Activated naive CD8-positive, alpha-beta T cell treated with anti-CD3 and anti-CD28 coated beads for 36 hours (primary cell): ENCODE data around the gene MRPS10. TPM values are rescaled to one million over a fixed set of nuclear protein-coding genes. Genes with fewer than 3 reads are reported as not detected.
A peak's percentile ranks its signal among the peaks of the same experiment; 100 is the strongest.

ENCODE experiments used
- DNase-seq: peaks from one replicate; pipeline ENCODE4 v3.0.0; 2021
- H3K27ac Mint-ChIP-seq: one replicate; pipeline ENCODE4 v1.8.0; 2022; ENCODE audit warnings: mild to moderate bottlenecking, moderate library complexity, mixed read lengths
- H3K27me3 Mint-ChIP-seq: one replicate; pipeline ENCODE4 v1.8.0; 2022; ENCODE audit warnings: mild to moderate bottlenecking, mixed read lengths
- H3K36me3 Mint-ChIP-seq: one replicate; pipeline ENCODE4 v1.8.0; 2021; ENCODE audit warnings: mild to moderate bottlenecking, mixed read lengths
- H3K4me1 Mint-ChIP-seq: one replicate; pipeline ENCODE4 v1.8.0; 2021; ENCODE audit warnings: mixed read lengths
- H3K4me3 Mint-ChIP-seq: one replicate; pipeline ENCODE4 v1.8.0; 2022; ENCODE audit warnings: mild to moderate bottlenecking, moderate library complexity, mixed read lengths
- H3K9me3 Mint-ChIP-seq: one replicate; pipeline ENCODE4 v1.8.0; 2022; ENCODE audit warnings: mixed read lengths
- total RNA-seq, 2 experiments: library from RNA; stranded (reverse); gene quantifications; one replicate each; pipeline ENCODE4 v1.2.3, GENCODE V29; 2021

The MRPS10 gene
- total RNA-seq: 10 to 100 TPM; 50.7 to 51.2 TPM

DNA sequence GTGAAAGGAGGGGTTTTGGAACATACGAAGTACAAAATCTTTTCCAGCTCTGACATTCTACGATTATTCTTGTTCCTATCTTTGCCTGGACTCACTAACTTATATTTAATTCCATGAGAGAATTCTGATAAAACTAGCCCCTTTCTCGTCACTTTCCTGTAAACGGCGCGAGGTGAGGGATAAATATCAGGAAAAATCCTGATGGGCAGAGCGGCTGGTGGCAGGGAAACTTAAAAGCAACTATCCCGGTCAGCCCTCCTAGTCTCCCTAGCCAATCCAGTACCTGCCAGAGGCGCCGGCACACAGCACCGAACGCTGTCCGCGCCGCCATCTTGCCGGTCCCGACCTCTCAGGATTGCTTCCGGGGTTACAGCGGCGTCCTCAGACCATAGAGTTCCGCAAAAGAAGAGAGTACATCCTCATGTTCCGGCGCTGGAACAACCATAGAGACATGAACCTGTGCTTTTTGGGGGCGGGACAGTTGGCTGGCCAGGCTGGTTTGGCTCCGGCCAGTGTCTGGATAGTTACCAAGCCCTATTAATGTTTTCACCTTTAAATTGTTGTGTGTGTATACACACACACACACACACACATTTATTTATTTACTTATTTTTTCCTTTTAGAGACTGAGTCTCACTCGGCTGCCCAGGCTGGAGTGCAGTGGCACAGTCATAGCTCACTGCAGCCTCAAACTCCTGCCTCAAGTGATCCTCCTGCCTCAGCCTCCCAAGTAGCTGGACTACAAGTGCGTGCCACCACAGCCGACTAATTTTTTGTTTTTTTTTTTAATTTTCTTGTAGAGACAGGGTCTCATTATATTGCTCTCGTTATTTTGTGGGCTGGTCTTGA lies at the start of gene MRPS10:
Gene MRPS10, minus strand, starts transcription at position 343 of the 849 bp plus-strand sequence. Its CDS starts 12 bp downstream, at position 331.
- Mint-ChIP-seq H3K27ac (peak within 1 kb of the TSS; percentile 89), H3K36me3 (peaks cover 8% of the 10 kb centered on the region), H3K4me3 (peak within 1 kb of the TSS; percentile 87), H3K4me1 (peaks cover 25% of the 10 kb centered on the region), H3K27me3 (no peaks in the 10 kb centered on the region), H3K9me3 (no peaks in the 10 kb centered on the region)
- DNase-seq: peak; percentile 89

DNA sequence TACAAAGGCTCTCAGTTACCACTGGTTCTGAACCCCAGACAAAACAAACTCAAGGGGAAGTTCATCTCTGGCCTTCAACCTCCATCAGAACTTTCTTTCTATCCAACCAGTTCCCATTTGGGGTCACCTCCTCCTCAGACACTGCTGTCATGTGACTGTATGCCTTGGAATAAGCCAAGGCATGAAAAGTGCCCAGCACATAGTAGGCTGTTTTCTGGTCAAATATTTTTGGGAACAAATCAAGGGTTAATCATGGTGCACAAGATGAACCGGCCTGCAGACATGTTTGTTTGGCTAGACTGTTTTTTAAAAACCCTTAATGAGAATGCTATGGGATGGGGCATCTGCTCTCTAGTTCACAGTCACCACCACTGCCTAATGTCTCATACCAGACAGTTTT lies 48.9 kb upstream of the MRPS10 start:
- H3K9me3 Mint-ChIP-seq: no peaks in the 10 kb centered on the region
- H3K27me3 Mint-ChIP-seq: no peaks in the 10 kb centered on the region
- no peak overlapping the region for H3K4me3 Mint-ChIP-seq
- no peak overlapping the region for H3K27ac Mint-ChIP-seq
- no peak for DNase-seq
- H3K36me3 Mint-ChIP-seq: peaks cover 2% of the 10 kb centered on the region
- peaks cover 12% of the 10 kb centered on the region for H3K4me1 Mint-ChIP-seq

DNA sequence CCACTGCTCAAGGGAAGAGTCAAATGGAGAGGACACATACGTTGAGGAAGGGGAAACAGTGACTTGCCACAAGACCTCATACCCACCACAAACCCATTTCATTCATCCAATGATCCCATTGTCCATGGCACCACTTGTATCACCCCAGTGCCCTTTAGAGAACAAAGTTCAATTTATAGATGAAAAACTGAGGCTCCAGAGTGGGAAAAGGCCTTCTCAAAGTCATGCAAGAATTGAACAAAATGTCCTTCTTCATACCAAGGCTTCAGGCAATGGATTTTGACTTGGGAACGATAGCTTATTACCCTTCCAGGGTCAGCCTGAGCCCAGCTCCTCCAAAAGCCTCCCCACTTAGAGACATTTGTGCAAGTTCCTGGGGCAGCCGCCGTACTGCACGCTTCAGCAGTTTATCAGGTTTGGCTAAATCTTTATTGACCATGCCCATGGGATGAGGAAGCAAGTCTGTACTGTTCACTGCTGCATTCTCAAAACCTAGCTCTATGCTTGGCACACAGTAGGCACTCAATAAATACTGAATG lies 47.3 kb upstream of the MRPS10 start:
- DNase-seq: no peak
- Mint-ChIP-seq H3K27ac (no peak overlapping the region), H3K9me3 (no peaks in the 10 kb centered on the region), H3K27me3 (no peaks in the 10 kb centered on the region), H3K4me3 (no peak overlapping the region), H3K36me3 (peaks cover 2% of the 10 kb centered on the region), H3K4me1 (peaks cover 13% of the 10 kb centered on the region)

GRCh38 chr6:42264162-42264851 lies 46.6 kb upstream of the MRPS10 start:
- Mint-ChIP-seq H3K27me3 (no peaks in the 10 kb centered on the region), H3K27ac (no peak overlapping the region), H3K9me3 (no peaks in the 10 kb centered on the region), H3K4me3 (no peak overlapping the region), H3K4me1 (peaks cover 7% of the 10 kb centered on the region), H3K36me3 (peaks cover 2% of the 10 kb centered on the region)
- DNase-seq: no peak

- no peak overlapping the region for H3K4me3 Mint-ChIP-seq
- H3K27ac Mint-ChIP-seq: no peak overlapping the region
- H3K27me3 Mint-ChIP-seq: no peaks in the 10 kb centered on the region
- H3K4me1 Mint-ChIP-seq: peaks cover 7% of the 10 kb centered on the region
- no peak for DNase-seq
- H3K9me3 Mint-ChIP-seq: no peaks in the 10 kb centered on the region
- peaks cover 2% of the 10 kb centered on the region for H3K36me3 Mint-ChIP-seq
These were observed 45.6 kb upstream of the MRPS10 start for GRCh38 chr6:42263165-42263728.

GRCh38 chr6:42260972-42261371 lies 43.3 kb upstream of the MRPS10 start:
- peaks cover 7% of the 10 kb centered on the region for H3K4me1 Mint-ChIP-seq
- peak; percentile 40 for DNase-seq
- no peaks in the 10 kb centered on the region for H3K9me3 Mint-ChIP-seq
- peaks cover 6% of the 10 kb centered on the region for H3K36me3 Mint-ChIP-seq
- H3K4me3 Mint-ChIP-seq: no peak overlapping the region
- H3K27me3 Mint-ChIP-seq: no peaks in the 10 kb centered on the region
- H3K27ac Mint-ChIP-seq: no peak overlapping the region

DNA sequence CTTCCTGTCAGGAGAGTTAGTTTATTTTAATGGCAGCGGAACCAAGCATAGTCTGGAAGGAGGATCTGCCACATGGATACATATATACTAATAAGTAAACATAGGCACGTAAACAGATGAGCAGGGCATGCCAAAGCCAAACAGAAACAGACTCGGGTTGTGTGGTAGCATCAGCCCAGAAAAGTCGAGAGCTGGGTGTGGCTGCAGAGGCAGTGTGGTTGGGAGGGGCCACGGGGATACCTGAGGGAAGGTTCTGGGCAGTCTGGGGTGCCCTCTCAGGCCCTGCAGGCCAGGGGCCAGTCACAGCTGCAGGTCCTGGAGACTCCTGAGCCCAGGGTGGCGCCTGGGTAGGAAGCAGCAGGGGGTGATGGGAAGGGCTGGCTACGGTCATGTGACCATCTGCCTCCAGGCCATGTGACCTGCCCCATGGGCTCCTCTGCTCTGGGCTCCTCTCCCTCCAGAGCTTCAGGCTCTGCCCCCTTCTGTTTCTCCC lies 42.8 kb upstream of the MRPS10 start:
- peaks cover 6% of the 10 kb centered on the region for H3K36me3 Mint-ChIP-seq
- peak; percentile 18 for DNase-seq
- H3K4me3 Mint-ChIP-seq: no peak overlapping the region
- H3K4me1 Mint-ChIP-seq: peaks cover 7% of the 10 kb centered on the region
- H3K27ac Mint-ChIP-seq: no peak overlapping the region
- H3K27me3 Mint-ChIP-seq: no peaks in the 10 kb centered on the region
- no peaks in the 10 kb centered on the region for H3K9me3 Mint-ChIP-seq

- Mint-ChIP-seq H3K27me3 (no peaks in the 10 kb centered on the region), H3K4me1 (peaks cover 7% of the 10 kb centered on the region), H3K4me3 (no peak overlapping the region), H3K27ac (no peak overlapping the region), H3K36me3 (peaks cover 6% of the 10 kb centered on the region), H3K9me3 (no peaks in the 10 kb centered on the region)
- no peak for DNase-seq
These were observed 42.3 kb upstream of the MRPS10 start for GRCh38 chr6:42259841-42260395.

- no peak for DNase-seq
- no peak overlapping the region for H3K27ac Mint-ChIP-seq
- no peaks in the 10 kb centered on the region for H3K9me3 Mint-ChIP-seq
- H3K4me1 Mint-ChIP-seq: peaks cover 7% of the 10 kb centered on the region
- peaks cover 6% of the 10 kb centered on the region for H3K36me3 Mint-ChIP-seq
- H3K4me3 Mint-ChIP-seq: no peak overlapping the region
- no peaks in the 10 kb centered on the region for H3K27me3 Mint-ChIP-seq
These were observed 41.6 kb upstream of the MRPS10 start for GRCh38 chr6:42259286-42259685.

GRCh38 chr6:42257614-42258013 lies 40.0 kb upstream of the MRPS10 start:
- peaks cover 6% of the 10 kb centered on the region for H3K36me3 Mint-ChIP-seq

DNA sequence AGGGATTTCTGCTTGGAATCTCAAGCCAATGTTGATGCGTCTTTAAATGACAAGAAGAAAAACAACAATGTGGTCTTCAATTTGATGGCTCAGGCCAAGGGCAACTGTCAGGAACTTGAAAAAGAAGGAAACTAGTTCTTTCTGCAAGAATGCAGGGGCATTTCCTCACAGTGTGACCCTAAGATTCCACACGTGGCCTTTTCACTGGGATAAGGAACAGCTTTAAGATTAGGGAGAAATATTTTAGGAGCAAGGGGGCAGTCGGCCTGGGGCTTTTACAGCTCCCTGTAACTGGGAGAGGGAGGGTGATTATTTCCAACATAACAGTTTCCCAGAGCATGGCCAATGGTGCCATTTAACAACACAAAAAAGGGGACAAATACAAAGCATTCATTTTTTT lies 39.4 kb upstream of the MRPS10 start:
- DNase-seq: no peak
- Mint-ChIP-seq H3K27me3 (no peaks in the 10 kb centered on the region), H3K36me3 (peaks cover 6% of the 10 kb centered on the region), H3K4me3 (no peak overlapping the region), H3K9me3 (no peaks in the 10 kb centered on the region), H3K27ac (no peak overlapping the region), H3K4me1 (peaks cover 7% of the 10 kb centered on the region)

More at GRCh38 chr6:42257614-42258013, 40.0 kb upstream of the MRPS10 start:
- no peak for DNase-seq
- no peak overlapping the region for H3K4me3 Mint-ChIP-seq
- no peaks in the 10 kb centered on the region for H3K27me3 Mint-ChIP-seq
- H3K27ac Mint-ChIP-seq: no peak overlapping the region
- H3K9me3 Mint-ChIP-seq: no peaks in the 10 kb centered on the region
- peaks cover 7% of the 10 kb centered on the region for H3K4me1 Mint-ChIP-seq

DNA sequence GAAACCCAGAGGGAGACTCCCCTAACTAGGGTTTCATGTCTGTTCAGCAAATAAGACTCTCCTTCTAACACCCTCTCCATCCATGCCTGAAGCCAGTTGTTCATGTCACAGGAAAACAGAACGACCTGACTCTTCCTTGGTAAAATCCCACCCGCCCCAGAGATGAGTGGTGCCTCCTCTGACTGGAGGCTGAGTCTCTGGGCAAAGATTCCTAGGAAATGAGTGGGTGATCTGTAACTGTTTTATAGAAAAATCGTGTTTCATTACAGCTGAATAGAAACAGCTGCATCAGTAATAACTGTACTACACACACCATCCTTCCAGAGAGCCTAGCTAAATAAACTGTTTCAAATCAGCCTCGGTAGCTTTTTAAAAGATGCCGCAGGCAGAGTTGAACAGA lies 37.4 kb upstream of the MRPS10 start:
- H3K4me3 Mint-ChIP-seq: no peak overlapping the region
- no peaks in the 10 kb centered on the region for H3K4me1 Mint-ChIP-seq
- H3K9me3 Mint-ChIP-seq: no peaks in the 10 kb centered on the region
- peaks cover 6% of the 10 kb centered on the region for H3K36me3 Mint-ChIP-seq
- no peak overlapping the region for H3K27ac Mint-ChIP-seq
- no peaks in the 10 kb centered on the region for H3K27me3 Mint-ChIP-seq
- DNase-seq: no peak

- peaks cover 6% of the 10 kb centered on the region for H3K36me3 Mint-ChIP-seq
- no peak overlapping the region for H3K4me3 Mint-ChIP-seq
These were observed 36.8 kb upstream of the MRPS10 start for GRCh38 chr6:42254505-42254904.

GRCh38 chr6:42251911-42252637 lies 34.4 kb upstream of the MRPS10 start:
- peaks cover 6% of the 10 kb centered on the region for H3K36me3 Mint-ChIP-seq
- no peaks in the 10 kb centered on the region for H3K27me3 Mint-ChIP-seq
- no peak overlapping the region for H3K27ac Mint-ChIP-seq
- no peak overlapping the region for H3K4me3 Mint-ChIP-seq
- no peak for DNase-seq
- H3K9me3 Mint-ChIP-seq: no peaks in the 10 kb centered on the region
- H3K4me1 Mint-ChIP-seq: no peaks in the 10 kb centered on the region

More at GRCh38 chr6:42254505-42254904, 36.8 kb upstream of the MRPS10 start:
- Mint-ChIP-seq H3K4me1 (no peaks in the 10 kb centered on the region), H3K27me3 (no peaks in the 10 kb centered on the region), H3K9me3 (no peaks in the 10 kb centered on the region), H3K27ac (no peak overlapping the region)
- DNase-seq: no peak
